ENCODE results near the gene NUP153.

NUP153 gene

DNA sequence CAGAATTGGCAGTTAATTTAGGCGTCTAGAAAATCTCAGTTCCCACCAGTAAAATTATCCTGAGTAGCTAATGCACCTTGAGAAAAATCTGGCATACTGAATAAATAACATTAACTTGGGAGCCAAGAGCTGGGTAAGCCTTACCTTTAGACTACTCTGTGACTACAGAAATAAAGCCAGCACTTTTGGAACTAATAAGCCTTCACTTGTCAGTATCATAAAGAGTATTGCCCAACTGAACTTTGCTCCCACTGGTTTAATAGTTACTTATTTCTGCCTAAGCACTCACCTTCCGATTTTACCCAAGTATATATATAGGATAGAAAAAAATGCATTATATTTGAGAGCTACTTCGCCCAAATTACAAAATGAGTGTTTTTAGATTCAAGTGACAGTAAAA, 95.9 kb downstream of the NUP153 start:
- H3K27ac ChIP-seq: no peak overlapping the region
- TF ChIP-seq, protein P1, sequence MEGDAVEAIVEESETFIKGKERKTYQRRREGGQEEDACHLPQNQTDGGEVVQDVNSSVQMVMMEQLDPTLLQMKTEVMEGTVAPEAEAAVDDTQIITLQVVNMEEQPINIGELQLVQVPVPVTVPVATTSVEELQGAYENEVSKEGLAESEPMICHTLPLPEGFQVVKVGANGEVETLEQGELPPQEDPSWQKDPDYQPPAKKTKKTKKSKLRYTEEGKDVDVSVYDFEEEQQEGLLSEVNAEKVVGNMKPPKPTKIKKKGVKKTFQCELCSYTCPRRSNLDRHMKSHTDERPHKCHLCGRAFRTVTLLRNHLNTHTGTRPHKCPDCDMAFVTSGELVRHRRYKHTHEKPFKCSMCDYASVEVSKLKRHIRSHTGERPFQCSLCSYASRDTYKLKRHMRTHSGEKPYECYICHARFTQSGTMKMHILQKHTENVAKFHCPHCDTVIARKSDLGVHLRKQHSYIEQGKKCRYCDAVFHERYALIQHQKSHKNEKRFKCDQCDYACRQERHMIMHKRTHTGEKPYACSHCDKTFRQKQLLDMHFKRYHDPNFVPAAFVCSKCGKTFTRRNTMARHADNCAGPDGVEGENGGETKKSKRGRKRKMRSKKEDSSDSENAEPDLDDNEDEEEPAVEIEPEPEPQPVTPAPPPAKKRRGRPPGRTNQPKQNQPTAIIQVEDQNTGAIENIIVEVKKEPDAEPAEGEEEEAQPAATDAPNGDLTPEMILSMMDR (conservative IDR thresholded peaks at IDR 0.05): no peak

DNA sequence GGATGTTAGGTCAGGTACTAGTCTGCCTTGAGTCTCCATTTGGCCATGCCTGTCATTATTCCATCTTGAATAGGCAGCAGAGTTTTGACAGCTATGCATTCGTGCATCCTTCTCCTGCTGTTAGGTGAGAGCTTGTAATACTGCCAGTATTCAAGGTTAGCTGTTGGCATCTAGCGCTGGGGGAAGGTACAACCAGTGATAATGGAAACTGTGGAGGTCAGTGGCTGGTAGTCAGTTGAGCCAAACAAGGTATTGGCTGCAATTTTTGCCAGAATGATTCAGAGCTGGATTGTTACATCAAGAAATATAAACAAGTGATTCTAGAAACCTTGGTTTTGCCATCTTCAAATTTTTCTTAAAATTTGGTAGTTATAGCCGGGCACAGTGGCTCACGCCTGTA, 100.1 kb downstream of the NUP153 start:
- H3K27ac ChIP-seq: no peak overlapping the region
- TF ChIP-seq, protein P1 (conservative IDR thresholded peaks at IDR 0.05): no peak

GRCh38 chr6:17602888-17603287, 103.8 kb downstream of the NUP153 start:
- TF ChIP-seq, protein P1 (conservative IDR thresholded peaks at IDR 0.05): no peak
- no peak overlapping the region for H3K27ac ChIP-seq

- TF ChIP-seq, protein P1 (conservative IDR thresholded peaks at IDR 0.05): no peak
Observed at GRCh38 chr6:17601386-17601703, 105.4 kb downstream of the NUP153 start.

GRCh38 chr6:17600527-17601385, 106.0 kb downstream of the NUP153 start:
- H3K27ac ChIP-seq: peak overlapping the region; percentile 72
- TF ChIP-seq, protein P1 (conservative IDR thresholded peaks at IDR 0.05): no peak

More at GRCh38 chr6:17601386-17601703, 105.4 kb downstream of the NUP153 start:
- peak overlapping the region; percentile 72 for H3K27ac ChIP-seq

- peak within 1 kb of the TSS; percentile 72 for H3K27ac ChIP-seq
- TF ChIP-seq, protein P1 (conservative IDR thresholded peaks at IDR 0.05): 0 out of 2 replicates have a peak, but pooled peaks have one; percentile 9
Observed at GRCh38 chr6:17599877-17600526, 106.7 kb downstream of the NUP153 start, which contains the start of gene FAM8A1. TSS of gene FAM8A1 (plus strand) at chr6:17600302. CDS start at chr6:17600410, 108 bp downstream.

- no peak overlapping the region for H3K27ac ChIP-seq
- TF ChIP-seq, protein P1 (conservative IDR thresholded peaks at IDR 0.05): no peak
Observed at GRCh38 chr6:17596085-17596484, 110.6 kb downstream of the NUP153 start.
